HG03565 (cell line): ENCODE measurements around the gene TSHZ3.

Experiments
- ATAC-seq: cut with Tn5 transposase; IDR thresholded peaks from one replicate; pipeline ENCODE4 v1.9.1; 2021; ENCODE audit warnings: mild to moderate bottlenecking, moderate library complexity; ENCODE audit not compliant: unreplicated experiment

The TSHZ3 gene

GRCh38 chr19:31268751-31269383 lies 80.4 kb downstream of the TSHZ3 start:
- ATAC-seq = no peak

- ATAC-seq = no peak
Observed at GRCh38 chr19:31266731-31267130, 82.5 kb downstream of the TSHZ3 start.

GRCh38 chr19:31266196-31266595 lies 83.0 kb downstream of the TSHZ3 start:
- no peak for ATAC-seq

GRCh38 chr19:31264041-31264778 lies 85.0 kb downstream of the TSHZ3 start:
- no peak for ATAC-seq

- no peak for ATAC-seq
Observed at GRCh38 chr19:31263328-31263727, 85.9 kb downstream of the TSHZ3 start.

- ATAC-seq = no peak
Observed at GRCh38 chr19:31262725-31263191, 86.5 kb downstream of the TSHZ3 start.

- no peak for ATAC-seq
Observed at GRCh38 chr19:31261603-31262212, 87.5 kb downstream of the TSHZ3 start.

GRCh38 chr19:31261019-31261602 lies 88.1 kb downstream of the TSHZ3 start:
- no peak for ATAC-seq

- ATAC-seq = no peak
Observed at GRCh38 chr19:31260171-31260933, 88.9 kb downstream of the TSHZ3 start.

GRCh38 chr19:31258211-31259052 lies 90.8 kb downstream of the TSHZ3 start:
- ATAC-seq = no peak

- no peak for ATAC-seq
Observed at GRCh38 chr19:31257426-31258130, 91.7 kb downstream of the TSHZ3 start.

- ATAC-seq = no peak
Observed at GRCh38 chr19:31257025-31257424, 92.2 kb downstream of the TSHZ3 start.

GRCh38 chr19:31256593-31256960 lies 92.7 kb downstream of the TSHZ3 start:
- no peak for ATAC-seq

GRCh38 chr19:31255831-31256592 lies 93.2 kb downstream of the TSHZ3 start:
- no peak for ATAC-seq

- no peak for ATAC-seq
Observed at GRCh38 chr19:31255174-31255799, 93.9 kb downstream of the TSHZ3 start.

- ATAC-seq = no peak
Observed at GRCh38 chr19:31254611-31255010, 94.6 kb downstream of the TSHZ3 start.

- ATAC-seq = no peak
Observed at GRCh38 chr19:31254180-31254551, 95.1 kb downstream of the TSHZ3 start.

GRCh38 chr19:31253526-31254179 lies 95.6 kb downstream of the TSHZ3 start:
- no peak for ATAC-seq
